DMS79 (cell line): Measurements from ENCODE around the gene LAMTOR3.

Source experiments
- DNase-seq: peaks from one replicate; lab custom pipeline; 2025; lab: John Stamatoyannopoulos, UW

LAMTOR3 gene

DNA sequence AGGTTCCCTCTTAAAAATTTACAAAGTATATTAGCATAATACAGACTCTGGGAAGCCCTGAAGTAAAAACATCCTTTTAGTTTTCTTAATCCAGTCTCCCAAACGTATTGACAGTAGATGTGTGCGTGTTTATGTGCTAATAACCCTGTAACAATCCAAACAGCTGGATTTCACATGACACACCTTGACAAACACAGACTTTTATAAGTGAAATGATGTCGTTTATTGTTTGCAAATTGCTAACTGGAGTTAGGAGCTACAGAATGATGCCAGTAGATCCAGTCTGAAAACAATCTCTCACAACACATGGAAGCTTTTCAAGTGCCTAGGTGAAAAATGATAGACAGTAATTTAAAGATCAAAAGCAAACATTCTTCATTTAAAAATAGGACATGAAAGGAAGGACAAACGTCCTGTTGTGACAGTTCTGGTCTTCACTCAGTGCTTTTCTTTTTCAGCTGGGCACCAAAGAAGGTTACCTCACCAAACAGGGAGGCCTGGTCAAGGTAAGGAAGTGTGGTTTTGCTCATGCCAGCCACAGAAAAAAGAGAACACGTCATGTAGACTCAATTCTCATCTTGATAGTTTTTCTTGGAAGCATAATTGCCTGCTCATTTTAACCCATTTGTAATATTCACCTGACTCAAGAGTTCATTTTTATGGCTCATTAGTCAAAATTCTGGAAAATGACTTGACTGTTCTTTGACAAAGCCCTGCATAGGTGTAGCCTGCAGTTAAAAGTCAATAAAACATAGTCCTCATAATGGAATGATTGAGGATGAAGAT, 32.9 kb downstream of the LAMTOR3 start:
- no peak for DNase-seq

DNA sequence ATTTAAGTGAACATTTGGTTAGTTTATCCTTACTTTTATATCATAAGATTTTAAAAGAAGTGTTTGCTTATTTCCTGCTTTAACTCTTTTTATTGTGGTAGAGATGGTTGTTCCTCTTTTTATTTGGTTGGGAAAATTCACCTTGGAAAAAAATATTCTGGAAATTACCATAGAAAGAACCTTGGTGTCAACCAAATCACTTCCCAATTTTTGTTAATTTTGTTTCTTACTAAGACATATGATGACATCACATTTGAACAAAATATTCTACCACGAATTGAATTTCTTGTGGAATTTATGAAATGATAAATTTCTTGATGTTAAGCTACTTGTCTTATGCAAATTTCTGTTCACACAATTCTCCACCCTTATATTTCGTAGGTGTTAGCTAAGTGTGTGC, 33.7 kb downstream of the LAMTOR3 start:
- DNase-seq: no peak

DNA sequence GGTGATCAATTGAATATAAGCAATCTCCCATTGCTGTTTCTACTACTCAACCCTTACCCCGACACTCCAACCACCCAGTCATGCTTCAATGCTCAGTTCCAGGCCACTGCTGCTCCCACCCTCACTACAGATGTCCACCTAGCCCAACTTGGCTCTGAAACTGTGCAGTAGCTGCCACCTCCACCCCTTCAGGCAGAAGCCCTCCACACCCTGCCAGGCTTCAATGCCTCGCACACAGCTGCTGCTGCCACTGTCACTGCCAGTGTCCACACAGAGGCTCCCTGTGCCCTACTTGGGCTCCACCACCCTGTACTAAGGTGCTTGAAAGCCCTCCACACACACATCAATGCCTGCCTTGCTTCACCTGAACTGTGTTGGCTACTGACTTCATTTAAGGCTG, 34.6 kb downstream of the LAMTOR3 start:
- no peak for DNase-seq

DNA sequence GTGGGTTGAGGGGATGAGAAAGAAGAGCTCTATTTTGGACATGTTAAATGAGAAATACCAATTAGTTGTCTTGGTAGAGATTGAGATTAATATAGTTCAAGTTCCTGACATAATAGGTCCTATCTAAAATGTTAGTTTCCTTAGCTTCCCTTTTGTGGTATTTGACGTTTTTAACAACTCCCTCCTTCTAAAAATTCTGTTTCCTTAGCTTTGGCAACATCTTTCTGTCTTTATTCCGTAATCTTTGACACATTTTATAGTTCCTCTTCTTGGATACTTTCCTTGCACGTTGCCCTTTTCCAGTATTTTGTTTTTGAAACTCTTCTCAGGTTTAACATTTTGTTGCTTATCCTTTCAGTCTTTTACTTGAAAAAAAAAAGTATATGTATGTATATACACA, 36.9 kb downstream of the LAMTOR3 start:
- no peak for DNase-seq

DNA sequence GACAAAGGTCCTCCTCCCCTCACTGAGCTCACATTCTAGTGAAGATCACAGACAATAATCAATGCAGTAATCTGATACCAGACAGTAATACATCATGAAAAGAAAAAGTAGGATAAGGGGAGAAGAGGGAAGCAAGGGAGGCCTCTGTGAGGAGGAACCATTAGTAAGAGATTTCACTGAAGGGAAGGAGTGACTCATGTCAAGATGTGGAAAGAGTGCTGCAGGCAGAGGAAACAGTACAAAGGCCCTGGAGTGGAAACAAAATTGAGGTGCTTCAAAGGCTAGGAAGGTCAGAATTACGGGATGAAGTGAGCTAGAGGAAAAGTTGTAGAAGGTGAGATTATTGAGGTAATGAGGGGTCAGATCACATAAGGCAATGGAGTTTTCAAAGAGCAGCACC, 38.1 kb downstream of the LAMTOR3 start:
- DNase-seq: no peak

DNA sequence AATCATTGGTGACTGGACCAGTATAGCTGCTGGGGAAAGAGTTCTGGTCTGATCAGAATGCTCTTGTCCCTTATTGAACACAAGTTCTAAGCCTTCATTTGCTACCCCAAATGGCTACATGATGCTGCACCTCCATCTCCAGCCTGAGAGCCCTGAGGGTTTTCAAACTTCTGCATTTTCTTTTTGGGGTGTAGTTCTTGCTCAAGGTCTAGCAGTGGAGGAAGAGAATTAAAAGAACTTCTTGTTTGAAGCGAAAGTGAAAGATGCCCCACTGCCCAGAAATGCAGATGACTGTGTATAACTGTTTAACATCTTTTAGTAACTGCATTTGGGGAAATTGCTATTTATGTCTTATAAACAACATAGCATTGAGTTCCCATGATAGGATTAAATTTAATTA, 38.5 kb downstream of the LAMTOR3 start:
- no peak for DNase-seq

DNA sequence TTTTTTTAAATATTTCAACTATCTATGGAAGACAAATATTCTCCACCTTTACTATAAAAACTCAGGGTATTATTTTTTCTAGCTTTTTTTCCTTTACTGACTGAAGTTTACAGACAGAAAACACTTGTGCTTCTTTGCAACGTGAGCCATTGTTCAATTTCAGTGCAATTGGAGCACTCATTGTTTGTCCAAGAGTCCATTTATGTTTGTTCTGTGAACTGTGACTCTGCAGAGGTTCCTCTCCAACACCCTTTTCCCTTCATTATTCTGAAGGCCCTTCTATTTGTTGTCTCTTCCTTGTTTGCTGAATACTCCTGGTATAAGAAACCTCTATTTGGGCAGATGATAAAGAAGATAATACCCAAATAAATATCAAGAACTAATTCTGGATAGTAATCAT, 40.2 kb downstream of the LAMTOR3 start:
- DNase-seq: no peak

DNA sequence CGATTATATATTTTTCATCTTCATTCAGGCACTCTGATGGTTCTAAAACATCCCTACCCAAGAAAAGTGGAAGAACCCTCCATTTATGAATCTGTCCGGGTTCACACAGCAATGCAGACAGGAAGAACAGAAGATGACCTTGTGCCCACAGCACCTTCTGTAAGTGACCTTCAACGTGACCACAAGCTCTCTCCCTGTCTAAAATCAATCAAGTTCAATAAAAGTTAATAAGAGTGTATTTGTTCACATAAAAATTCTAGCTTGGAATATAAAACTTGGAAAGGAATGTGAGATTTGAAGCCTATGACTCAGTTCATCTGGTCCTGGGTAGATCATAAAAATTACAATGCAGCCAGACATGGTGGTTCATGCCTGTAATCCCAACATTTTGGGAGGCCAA, 41.0 kb downstream of the LAMTOR3 start:
- DNase-seq: no peak

DNA sequence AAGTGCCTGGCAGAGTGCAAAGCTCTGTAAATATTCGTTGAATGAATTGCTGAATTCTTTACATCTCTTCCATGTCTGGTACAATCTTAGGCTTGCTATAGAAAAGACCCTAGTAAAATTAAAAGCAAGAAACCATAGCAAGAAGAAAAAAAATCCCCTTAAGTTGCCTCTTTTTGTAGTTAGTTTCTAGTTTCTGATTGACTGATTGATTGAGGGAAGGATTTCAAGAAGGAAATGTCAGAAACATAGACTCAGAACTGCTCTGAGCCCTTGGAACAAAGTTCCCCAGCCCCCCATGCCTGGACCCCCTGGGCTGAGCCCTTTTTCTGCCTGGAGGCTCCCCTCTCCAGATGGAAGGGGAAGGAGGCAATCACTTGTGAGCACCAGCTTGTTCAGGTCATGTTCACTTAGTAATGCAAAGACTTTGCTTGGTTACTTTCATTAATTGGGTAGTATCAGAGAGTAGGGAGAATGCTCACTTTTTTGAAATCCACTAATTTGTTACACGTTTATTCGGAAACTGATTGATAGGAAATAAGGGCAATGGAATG, 42.0 kb downstream of the LAMTOR3 start:
- DNase-seq: no peak

DNA sequence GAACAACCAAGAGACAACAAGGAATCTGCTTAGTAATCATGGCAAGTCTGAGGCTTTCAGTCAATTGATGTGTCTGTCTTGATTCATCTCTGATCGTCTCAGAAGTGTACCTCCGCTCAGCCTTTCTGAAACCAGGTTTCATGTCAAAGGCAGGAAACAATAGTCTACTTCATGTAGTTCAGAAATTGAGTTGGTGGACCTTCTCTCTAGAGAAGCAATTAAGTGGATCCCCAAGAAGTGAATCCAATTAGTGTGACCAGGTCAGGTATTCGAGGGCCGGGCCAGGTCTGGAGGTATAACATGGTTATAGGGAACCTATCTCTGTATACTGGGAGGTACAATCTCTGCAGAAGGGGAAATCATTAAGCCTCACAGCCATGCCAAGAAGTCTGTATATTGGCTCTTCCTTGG, 45.6 kb downstream of the LAMTOR3 start:
- DNase-seq: no peak

DNA sequence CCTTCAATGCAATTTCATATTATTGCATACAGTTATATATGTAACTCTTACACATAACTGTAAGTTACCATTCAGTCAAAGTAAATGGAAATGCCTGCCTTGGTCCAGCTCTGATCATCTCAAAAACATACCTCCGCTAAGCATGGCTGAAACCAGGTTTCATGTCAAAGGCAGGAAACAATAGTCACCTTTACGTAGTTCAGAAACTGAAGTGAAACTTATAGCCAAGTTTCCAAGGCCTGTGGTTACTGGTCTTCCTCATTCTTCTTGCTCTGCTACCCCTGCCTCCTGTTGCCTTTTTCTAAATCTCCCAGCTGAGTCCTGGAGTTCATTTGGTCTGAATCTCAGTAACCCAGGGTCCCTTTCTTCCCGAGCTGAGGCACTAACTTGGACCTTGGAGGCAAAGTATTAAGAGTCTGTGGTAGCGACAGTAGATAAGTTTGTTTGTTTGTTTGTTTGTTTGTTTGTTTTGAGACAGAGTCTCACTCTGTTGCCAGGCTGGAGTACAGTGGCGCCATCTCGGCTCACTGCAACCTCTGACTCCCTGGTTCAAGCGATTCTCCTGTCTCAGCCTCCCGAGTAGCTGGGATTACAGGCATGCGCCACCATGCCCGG, 46.8 kb downstream of the LAMTOR3 start:
- DNase-seq: no peak

DNA sequence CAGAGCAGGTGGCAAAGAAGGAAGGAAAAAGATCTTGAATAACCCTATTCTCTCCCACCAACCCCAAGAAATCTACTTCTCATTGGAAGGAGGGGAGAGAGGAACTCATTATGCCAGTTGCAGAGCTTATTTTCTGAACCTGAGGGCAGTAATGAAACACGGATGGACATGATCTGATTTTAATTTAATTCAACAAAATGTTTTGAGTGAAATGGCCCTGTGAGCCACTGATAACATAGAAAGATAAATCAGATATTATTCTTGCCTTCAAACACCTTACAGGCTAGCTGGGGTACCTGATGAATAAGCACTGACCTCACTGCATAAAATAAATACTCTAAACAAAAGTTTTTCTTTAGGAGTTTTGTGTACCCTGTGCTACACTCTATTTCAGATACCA, 47.3 kb downstream of the LAMTOR3 start:
- DNase-seq: no peak

DNA sequence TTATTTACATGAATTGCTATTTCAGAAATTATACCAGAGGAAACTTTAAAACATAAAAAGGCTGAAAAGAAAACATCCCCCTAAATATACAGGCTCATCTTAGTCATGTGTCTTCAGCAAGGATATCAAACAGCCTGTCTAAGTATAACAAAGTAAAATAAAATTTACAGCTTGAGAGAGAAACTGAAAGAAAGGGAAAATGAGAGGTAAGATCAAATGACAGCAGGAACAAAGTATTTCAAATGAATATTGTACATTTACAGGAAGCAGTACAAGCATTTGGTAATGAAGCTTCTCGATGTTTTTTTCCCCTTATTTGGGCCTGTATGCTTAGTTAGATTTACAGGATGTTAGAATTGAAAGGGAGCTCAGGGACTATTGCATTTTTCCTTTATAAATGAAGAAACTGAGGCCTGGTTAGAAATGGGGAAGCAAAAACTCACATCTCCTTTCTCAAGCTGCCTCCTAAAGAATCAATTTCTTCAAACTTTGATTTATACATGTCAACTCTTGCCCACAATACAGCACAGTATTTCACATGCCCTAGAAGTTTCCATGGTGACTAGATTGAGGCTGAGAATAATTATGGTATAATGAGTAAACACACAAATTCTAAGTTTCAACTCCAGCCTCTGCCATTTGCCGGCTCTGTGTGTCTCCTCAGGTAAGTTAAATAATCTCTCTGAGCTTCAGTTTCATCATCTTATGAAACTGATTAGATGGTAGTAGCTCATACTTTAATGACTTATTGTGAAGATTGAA, 48.3 kb downstream of the LAMTOR3 start:
- DNase-seq: no peak

DNA sequence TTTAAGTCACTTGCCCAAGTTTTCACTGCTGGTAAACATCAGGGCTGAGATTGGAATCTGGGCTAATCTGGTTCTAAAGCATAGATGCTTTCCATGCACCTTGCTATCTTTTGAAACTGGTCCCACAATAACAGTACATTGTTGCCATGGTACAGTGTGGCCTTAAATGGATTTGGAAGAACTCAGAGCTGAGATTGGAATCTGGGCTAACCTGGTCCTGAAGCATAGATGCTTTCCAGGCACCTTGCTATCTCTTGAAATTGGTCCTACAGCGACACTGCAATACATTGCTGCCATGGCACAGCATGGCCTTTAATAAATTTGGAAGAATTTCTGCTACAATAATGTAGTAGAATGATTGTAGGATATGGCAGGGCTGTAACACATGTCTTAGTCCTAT, 49.0 kb downstream of the LAMTOR3 start:
- no peak for DNase-seq

DNA sequence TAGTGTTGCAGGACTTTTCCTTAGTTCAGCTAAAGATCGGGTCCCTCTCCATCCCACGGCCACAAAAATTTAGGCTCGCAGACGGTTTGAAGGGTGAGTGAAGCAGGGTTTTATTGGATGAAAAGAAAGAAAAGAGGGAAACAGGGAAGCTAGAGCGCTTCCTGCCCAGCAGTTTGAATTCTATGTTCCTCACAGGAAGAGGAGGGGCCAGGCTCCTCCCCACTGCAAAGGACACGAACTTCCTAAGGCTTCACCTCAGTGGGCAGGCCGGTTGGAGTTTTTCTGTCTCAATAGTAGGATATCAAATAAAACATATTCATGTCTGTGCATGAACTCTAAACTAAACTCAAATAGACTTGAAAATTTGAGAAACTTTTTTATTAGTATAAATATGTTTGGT, 50.2 kb downstream of the LAMTOR3 start:
- DNase-seq: no peak

DNA sequence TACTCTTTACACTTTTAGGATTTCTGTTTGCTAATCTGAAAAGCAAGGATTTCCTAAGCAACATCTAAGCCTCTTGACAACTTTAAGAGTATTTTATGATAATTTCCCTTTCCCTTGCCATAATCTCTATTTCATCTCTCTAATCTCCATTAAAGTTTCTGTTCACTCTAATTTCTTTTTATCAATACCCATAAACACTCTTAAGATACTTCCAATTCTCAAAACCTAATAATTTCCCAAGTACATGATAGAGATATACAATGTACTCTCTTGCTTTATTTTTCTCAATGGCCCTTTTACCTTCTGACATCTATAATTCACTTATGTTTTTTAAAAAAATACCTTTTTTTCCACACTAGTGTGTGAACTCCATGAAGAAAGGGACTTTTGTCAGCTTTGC, 50.8 kb downstream of the LAMTOR3 start:
- DNase-seq: no peak

DNA sequence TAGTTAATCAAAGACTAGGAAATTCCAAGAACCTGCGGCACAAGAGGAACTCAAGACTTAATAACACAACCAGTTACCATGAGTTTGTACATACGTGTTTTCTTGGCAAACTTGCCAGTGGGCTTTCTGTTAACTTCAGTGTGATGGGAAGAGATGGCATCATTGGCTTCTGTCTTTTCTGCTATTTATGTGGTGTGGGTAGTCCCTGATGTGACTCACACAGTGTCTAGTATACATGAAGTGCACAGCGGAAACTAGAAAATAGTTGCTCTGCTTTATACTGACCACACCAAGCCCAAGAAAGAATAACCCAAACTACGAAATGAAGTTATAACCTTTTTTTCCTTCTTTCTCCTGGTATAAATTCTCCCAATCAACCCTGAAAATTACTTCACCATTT, 53.1 kb downstream of the LAMTOR3 start:
- no peak for DNase-seq

DNA sequence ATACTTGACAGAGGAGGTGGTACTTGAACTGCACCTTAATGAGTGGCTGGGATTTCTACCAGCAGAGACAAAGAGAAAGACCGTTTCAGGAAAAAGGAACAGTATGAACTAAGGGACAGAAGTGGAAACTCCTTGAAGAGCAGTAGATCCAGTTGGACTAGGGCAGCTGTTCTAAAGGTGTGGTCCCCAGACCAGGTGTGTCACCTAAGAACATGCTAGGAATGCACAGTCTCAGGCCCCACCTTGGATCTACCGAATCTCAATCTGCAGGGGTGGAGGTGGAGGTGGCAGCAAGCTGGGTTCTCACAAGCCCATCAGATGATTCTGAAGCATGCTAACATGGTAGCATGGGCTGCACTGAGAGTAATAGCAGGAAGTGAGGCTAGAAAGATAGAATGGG, 55.3 kb downstream of the LAMTOR3 start:
- no peak for DNase-seq

DNA sequence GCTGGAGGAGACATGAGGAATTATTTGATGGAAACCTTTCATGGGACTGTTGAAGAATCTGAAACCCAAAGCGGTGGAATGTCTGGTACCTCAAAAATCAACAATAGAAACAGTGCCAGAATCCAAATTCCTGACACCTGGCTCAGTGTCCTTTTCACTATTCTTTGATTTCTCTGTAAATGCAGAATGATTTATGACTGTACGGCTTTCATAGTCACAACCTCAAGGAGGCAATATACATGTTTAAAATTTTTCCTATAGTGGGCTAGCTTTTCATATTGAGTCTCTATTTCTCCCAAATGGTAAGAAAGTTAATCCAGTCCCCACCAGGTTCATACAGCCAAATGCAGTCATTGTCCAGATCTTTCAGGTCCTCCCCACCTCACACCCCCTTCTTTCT, 58.3 kb downstream of the LAMTOR3 start:
- DNase-seq: no peak

DNA sequence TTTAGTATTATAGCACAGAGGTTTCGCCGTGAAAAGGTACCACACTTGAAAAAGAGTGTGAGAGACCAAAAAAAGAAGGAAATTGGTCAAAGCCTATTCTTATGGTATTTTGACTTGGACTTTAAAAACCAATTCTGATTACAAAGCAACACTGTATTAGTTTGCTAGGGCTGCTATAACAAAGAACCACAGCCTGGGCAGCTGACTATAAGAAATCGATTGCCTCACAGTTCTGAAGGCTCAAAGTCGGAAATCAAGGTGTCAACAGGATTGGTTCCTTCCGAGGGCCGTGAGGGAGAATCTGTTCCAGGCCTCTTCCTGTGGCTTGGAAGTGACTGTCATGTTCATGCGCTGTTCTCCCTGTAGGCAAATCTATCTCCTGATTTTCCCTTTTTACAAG, 59.7 kb downstream of the LAMTOR3 start:
- DNase-seq: no peak

DNA sequence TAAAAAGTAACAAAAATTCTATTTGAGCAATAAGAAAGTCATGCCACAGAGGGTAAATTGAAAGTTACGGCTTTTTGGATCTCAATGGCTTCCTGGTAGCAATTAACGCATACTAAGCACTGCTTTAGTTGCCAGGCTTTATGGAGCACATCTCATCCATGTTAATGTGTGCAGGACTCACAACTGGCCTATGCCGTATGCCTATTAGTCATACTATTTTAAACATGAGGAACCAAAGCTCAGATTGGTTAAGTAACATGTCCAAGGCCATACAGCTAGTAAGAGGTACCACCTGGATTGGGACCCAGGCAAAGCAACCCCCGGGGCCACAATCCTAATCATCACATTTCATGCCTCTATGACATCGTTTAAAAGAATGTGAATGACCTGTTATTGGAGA, 60.5 kb downstream of the LAMTOR3 start:
- no peak for DNase-seq

DNA sequence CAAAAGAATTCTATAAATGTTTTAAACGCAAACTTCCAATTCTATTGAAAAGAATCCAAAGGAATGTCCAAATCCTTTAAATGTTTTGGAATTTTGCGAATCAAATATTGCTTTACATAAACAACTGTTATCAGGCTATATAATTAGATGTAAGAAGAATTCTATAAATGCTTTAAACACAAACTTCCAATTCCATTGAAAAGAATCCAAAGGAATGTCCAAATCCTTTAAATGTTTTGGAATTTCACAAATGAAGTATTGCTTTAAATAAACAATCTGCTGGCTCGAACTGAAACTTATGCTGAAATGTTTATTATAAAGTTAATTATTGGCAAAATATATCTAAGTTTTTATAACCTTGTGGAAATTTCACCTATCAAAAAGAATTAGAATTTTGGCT, 61.5 kb downstream of the LAMTOR3 start:
- DNase-seq: no peak

DNA sequence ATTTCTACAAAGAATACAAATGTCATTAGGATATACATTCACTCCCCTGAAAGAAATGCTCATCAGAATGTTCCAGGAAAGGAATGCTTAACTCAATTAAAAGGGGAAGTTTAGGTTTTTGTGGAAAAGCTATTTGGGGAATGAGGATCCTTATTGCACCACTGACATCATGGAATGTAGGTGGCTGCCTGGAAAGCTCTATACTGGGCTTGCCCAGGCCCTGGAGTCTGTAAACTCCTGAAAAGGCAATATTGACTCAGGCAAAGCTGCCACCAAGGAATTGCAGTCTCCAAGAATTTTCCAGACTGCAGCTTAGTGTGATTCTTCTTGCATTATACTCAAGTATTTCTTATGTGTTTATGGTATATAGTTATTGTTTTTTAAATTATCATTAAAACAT, 61.9 kb downstream of the LAMTOR3 start:
- DNase-seq: no peak
